ENCODE results near the gene PSMC1.
A peak's percentile ranks its signal among the peaks of the same experiment; 100 is the strongest.
"Not testable (repeated sequence)": the region's sequence is repeated elsewhere in the genome, so short reads cannot be mapped to it uniquely, and the experiment has no call there.

The PSMC1 gene

DNA sequence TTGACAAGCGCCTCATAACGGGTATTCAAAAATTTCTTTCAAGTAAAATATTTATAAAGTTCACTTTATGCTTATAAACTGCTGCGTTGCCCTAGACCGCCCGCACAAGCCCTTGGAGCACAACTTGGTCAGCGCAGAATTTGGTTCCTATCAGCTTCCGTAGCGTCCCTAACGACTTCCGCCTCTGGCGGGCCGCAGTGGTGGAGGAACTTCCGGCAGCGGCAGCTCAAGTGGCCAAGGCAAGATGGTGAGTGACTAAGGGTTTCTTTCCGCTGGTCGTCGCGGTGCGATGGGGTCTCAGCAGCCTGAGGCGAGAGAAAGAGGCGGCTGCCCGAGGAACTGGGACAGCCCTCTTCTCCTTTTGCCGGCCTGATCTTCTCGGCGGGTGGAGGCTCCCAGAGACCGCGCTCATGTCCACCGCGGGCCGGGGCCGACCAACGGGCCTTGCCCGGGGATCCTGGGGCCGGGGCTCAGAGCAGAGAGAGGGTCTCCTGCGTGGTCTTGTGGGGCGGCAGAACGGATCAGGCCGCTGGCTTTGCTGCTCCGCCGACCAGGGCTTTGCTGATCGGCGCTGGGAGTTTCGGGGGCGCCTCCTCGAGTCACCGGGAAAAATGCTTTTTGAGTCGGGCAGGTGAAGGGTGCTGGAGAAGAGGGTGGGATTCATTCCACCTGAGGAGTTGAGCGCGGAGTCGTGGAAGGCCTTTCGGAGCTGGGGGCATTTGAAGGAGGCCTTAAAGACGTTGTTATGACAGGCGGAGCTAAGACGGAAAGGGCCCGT is at the start of gene PSMC1:
PSMC1 (plus strand) TSS at position 200 of the 778 bp plus-strand sequence; CDS start at position 245, 45 bp downstream.
- peak; percentile 71 for DNase-seq (ENCODE audit: low read depth)

DNA sequence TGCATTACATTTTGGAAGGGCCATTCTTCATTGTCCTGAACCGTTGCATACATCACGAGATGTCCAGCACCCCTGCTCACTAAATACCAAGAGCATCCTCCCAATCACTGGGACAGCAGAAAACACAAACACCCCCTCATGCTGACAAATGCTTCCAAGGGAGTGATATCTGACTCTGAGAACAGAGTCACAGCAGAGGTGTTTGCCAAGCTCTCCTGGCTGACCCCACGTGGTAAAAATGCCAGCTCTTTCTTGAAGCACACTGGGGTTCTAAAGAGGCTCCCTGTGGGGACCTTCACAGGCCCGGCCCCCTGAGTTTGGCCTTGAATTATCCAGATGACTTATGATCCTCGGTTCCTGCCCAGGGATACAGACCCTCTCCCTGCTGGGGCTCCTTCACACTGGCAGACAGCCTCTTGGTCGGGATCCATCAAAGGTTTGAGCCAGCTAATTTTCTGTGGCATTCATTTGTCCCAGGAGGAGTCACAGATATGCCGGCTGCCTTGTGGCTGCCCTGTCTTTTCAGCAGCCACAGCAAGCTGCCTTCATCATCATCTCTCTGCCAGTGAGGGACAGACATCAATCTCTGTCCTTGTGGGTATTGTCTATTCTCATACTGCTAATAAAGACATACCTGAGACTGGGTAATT is 43.1 kb upstream of the PSMC1 start:
- no peak for DNase-seq (ENCODE audit: low read depth)

DNA sequence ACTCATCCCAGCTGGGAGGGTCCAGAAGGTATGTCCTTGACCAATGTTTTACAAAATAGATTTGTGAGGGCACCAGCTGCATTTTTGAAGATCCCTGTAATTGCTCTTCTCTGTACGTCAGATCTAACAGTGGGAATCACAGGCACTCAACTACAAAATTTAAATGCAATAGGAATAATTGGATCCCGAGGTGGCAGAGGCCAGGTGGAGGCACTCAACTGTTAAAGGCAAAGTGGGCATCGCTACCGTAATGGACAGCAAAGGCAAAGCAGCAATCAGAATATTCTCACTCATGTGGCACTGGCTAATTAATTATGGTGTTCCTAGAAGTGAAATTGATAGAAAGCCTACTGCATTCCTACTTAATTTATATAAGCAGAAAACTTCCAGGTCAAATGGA is 27.9 kb upstream of the PSMC1 start:
- DNase-seq (ENCODE audit: low read depth), result no peak

DNA sequence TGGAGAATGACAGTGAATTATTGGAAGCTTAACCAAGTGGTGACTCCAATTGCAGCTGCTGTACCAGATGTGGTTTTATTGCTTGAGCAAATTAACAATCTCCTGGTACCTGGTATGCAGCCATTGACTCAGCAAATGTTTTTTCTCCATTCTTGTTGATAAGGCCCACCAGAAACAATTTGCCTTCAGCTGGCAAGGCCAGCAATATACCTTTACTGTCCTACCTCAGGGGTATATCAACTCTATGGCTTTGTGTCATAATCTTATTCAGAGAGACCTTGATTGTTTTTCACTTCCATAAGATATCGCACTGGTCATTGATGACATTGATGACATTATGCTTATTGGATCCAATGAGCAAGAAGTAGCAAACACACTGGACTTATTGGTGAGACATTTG is 26.4 kb upstream of the PSMC1 start:
- DNase-seq (ENCODE audit: low read depth), result not testable (repeated sequence)

DNA sequence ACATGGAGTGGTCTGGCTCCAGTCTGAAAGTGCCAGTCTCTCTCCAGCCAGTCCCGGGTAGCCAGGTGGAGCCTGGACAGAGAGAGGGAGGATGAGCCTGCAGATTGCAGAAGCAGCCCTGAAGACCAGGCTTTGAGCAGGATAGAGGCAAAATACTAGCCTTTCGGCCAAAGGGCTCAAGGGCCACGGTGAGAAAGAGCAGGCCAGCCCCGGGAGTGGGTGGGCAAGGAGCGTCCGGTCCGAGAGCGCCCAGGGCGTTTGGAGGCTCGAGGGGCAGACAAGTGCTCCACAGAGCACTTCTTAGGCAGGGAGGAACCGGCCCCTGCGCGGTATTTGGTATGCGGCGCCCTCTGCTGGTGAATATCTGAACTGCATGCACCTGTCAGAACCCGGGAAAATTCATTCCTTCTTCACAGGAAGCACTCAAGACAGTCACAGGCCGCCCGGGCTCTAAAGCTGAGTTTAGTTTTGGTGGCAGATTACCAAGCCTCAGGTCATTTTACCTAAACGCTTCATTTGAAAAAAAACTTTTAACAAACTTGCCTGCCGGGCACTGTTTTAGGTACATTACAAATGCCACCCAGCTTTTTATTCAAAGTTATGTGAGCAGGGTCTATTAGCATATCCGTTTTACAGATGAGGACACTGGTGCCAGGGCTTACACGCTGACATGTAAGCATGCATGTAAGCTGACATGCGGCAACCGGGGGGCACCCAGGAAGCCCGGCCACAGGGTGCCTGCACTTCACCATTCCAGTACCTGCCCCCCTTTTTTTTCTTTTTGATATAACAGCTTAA is 21.0 kb upstream of the PSMC1 start:
- peak; percentile 45 for DNase-seq (ENCODE audit: low read depth)

- no peak for DNase-seq (ENCODE audit: low read depth)
Observed at GRCh38 chr14:90239139-90239538, 17.2 kb upstream of the PSMC1 start.

DNA sequence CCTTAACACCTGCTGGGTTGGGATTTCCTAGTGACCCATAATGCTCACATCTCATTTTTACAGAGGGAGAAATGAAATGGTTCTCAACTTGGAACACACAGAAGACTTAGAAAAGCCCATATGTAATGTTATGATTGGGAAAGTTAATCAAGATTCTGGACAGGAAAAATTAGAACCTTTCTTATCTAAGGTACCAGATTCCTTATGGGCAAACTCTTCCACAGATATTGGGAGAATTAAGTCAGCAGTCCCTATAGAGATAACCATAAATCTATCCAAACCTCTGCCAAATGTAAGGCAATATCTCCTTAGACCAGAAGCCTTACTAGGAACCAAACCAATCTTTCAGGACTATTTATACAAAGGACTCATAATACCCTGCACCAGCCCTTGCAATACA is 13.9 kb upstream of the PSMC1 start:
- no peak for DNase-seq (ENCODE audit: low read depth)

DNA sequence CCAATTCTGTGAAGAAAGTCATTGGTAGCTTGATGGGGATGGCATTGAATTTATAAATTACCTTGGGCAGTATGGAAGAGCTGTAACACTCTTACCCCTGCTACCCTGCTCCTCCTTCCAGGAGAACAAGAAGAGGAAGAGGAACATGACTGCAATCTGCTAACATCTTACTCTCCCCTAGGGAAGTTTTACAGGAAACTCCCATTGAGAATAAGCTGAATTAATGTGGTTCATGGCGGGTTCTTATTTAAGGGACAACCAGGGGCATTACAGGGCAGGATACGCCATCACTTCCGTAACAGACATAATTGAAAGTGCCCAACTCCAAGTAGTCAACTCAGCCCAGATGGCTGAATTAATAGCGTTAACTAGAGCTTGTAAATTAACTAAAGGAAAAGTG is 9.4 kb upstream of the PSMC1 start:
- no peak for DNase-seq (ENCODE audit: low read depth)

GRCh38 chr14:90247441-90247840 is 8.9 kb upstream of the PSMC1 start:
- DNase-seq (ENCODE audit: low read depth), result not testable (repeated sequence)

DNA sequence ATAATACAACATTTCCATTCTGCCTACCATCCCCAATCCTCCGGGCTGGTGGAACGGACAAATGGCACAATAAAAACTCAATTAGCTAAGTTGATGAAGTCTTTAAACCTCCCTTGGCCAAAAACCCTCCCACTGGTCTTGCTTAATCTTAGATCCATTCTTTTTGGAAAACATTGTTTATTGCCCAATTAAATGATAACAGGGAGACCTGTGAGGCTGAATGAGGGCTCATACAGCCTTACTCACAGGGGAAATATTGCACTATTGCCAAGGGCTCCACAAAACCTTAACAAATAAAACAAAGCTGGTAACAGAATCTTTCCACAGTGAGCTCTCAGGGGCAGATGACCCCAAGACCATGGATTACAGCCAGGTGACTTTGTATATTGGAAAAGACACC is 7.8 kb upstream of the PSMC1 start:
- no peak for DNase-seq (ENCODE audit: low read depth)

DNA sequence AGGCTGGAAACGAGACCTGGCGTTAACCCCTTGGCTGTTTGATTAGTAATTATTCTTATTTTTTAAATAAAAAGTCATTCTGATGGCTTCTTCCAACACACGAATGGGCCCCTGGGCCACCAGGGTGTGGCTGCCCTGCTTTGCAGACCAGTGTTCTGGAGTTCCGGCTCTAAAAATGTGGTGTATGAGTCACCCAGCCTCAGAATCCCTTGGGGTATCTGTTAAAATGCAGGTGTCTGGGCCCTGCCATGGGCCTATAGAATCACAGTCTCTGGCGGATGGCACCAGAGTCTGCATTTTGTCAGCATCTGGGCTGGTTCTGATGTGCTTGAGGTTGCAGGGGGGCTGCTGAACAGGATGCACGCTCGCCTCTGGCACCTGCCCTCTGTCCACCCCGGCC is 2.5 kb upstream of the PSMC1 start:
- DNase-seq (ENCODE audit: low read depth), result no peak

- DNase-seq (ENCODE audit: low read depth), result no peak
Observed at GRCh38 chr14:90255871-90256270, 482 bp upstream of the PSMC1 start.

DNA sequence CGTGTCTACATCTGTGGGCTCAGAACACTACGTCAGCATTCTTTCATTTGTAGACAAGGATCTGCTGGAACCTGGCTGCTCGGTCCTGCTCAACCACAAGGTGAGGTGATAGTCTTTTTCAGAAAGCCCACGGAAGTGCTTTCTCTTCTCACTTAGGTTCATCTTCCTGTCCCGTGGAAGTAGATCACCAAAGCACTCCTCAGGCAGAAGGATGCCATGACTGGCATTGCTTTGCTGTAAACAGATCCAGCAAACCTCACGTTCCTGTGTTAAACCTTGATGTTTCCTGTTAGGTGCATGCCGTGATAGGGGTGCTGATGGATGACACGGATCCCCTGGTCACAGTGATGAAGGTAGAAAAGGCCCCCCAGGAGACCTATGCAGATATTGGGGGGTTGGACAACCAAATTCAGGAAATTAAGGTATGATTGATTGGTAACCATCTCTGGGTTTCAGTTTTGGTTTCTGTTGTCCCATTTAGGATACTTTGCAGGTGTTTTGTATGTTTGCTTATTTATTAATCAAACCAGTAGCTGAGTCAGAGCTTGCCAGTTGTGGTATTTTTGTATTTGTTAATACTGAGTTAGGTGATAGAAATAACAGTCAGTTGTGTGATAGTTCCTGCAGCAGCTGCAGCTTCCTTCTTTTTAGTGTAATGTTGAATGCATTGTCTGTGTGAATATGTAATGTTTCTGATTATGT is 7.5 kb downstream of the PSMC1 start:
- no peak for DNase-seq (ENCODE audit: low read depth)

DNA sequence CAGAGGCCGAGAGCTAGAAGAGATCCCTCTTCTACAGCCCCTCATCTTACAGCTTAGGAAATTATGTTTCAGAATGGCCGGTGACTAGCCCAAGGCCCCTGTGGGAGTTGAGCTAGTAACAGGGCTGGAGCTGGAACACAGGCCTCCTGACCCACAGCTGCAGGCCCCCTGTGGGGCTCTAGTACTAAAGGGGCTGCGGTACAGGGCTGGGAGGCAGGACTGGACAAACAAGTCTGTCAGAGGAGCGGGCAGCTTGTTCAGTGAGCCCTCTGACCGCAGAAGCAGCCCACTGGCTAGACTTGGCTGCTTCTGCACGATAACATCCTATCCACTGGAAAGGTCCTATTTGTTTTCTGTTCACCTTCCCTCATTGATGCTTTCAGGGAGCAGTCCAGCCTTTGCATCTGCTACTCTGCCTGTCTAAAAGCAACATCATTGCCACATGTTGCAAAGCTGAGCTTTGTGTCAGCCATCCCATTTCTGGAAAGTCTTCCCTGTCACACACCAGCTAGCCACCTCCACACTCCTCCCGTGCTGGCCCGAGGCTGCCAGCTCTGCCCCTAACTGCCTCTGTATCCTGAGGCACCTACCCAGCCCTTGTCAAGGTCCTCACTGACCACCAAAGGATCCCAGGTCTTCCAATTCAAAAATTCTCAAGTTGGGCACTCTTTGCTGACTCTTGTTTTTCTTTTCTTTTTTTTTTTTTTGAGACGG is 10.2 kb downstream of the PSMC1 start:
- no peak for DNase-seq (ENCODE audit: low read depth)

DNA sequence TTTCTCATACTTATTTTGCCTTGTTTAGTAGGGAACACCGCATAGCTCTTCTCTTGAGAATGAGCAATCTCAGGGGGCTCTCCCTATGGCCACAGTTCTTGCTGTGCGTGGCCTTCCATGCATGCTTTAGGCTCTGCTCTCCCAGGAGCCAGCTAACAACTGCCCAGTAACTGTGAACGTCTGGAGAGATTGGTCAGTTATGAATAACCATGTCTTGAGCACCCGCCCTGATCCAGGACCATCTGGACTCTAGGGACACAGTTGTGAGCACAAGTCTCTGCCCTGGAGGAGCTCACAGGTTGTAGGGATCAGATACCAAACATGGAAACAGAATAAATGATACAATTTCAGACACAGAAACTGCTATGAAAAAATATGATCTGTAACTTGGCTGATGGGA is 12.1 kb downstream of the PSMC1 start:
- DNase-seq (ENCODE audit: low read depth), result no peak

DNA sequence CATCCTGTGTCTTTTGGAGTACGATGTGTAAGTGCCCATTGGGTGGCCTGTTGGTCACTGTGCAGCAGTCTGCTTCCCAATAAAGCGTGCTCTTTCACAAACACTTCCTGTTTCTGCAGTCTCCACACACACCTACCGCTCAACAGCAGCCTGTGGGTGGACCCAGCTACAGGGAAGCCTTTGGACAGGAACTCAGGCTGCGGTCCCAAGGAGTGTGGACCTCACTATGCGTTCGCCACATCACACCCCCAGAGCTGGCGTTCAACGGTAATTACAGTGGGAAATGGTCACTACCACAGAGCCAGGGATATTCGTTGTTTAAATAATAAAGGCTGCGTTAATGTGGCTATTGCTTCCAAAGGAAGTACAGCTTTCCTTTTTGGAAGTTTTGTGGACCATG is 16.2 kb downstream of the PSMC1 start:
- DNase-seq (ENCODE audit: low read depth), result no peak

DNA sequence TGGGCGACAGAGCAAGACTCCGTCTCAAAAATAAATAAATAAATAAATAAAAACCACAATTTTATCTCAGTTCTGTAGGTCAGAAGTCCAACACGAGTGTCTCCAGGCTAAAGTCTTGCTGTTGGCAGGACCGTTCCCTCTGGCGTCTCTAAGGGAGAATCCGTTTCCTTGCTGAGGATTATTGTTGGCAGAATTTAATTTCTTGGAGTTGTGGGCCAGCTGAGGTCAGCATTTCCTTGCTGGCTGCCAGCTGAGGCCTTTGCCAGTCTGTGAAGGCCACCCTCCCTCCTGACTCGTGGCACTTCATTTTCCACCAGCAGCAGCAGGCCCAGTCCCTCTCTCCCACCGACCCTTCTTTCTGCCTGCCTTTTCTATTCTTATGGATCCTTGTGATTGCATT is 17.2 kb downstream of the PSMC1 start:
- no peak for DNase-seq (ENCODE audit: low read depth)

GRCh38 chr14:90274019-90274418 is 17.7 kb downstream of the PSMC1 start:
- DNase-seq (ENCODE audit: low read depth), result no peak

GRCh38 chr14:90274808-90275457 is 18.6 kb downstream of the PSMC1 start:
- no peak for DNase-seq (ENCODE audit: low read depth)

DNA sequence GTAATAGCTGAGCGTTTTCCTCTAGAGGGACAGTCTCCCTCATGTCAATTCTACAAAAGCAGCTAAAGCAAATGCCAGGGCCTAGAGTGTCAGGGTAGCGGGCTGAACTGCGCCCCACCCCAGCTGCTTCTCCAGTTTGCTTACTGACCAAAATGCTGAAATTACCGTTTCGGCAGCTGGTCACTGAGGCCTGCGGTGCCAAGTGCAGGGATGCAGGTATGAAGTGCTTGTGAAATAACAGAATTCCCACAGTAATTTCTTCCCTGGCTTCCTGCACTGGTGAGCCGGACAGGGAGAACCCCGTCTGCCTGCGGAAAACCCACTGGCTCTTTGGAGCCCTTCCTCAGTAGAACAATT is 19.1 kb downstream of the PSMC1 start:
- DNase-seq (ENCODE audit: low read depth), result no peak

DNA sequence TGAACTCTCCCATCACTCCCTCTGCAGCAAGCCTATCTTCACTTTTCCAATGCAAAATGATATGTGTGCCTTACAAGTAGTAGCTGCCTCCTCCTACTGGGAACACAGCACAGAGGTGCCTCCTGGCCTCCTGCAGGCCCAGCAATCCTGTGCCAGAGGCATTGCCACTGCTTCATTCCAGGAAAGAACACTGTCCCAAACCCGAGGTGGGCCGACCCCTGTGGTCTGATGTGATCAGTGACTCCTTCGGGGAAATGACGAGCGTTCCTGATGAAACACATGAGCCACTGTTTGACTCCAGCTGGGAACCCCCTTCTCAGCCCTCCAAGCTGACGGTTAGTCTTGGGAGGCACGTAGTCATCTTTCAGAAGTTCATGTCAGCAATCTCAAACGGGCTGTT is 19.5 kb downstream of the PSMC1 start:
- DNase-seq (ENCODE audit: low read depth), result no peak
